Endometrium (tissue), 2 donors: ENCODE results near the gene RANBP10.
A peak's percentile ranks its signal among the peaks of the same experiment; 100 is the strongest.
"Not testable (repeated sequence)": the region's sequence is repeated elsewhere in the genome, so short reads cannot be mapped to it uniquely, and the experiment has no call there.

Experiments used
- FAIRE-seq: peaks from 2 replicates; lab custom pipeline; 2012; peaks lifted over from hg19 to GRCh38; lab: Jason Lieb, UNC
- donor health status: control.
- donor health status: control.

RANBP10 gene

DNA sequence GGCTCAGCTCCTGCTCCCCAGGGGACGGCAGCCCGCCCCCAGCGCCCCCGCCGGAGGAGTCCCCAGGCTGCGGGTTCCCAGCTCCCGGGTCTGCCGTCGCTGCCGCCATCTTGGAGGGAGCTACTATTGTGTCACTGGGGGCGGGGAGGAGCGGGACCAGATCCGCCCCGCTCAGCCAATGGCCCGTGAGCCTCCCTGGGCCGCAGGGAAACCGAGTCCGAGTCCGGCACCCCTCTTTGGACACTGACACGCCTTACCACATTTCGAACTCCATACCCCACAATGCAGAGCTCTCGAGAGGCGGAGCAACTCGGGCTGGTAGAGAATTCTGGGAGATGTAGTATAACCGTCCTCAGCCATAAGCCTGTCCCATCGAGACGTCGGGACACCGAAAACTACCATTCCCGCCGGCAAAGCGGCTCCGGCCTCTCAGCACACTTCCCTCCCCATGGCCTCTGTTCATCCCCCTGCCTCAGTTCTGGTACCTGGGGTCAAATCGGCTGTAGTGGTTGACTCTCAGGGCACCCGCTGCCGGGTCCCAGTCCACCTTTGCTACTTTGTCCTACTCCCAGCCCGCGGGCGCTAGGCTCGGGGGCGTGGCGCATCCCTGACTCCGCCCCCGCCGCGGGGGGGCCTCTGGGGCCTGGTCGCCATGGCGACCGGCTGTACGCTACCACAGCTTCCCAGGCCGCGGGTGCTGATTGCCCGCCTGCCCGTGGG lies at the start of gene RANBP10, which contains the start of gene TSNAXIP1:
RANBP10 (minus strand) TSS at position 133 of the 720 bp plus-strand sequence; CDS start at position 109, 24 bp downstream.
TSNAXIP1 (plus strand) TSS at position 462 of the 720 bp plus-strand sequence. CDS start 261 bp downstream, outside the sequence.
- FAIRE-seq = peak; percentile 98

DNA sequence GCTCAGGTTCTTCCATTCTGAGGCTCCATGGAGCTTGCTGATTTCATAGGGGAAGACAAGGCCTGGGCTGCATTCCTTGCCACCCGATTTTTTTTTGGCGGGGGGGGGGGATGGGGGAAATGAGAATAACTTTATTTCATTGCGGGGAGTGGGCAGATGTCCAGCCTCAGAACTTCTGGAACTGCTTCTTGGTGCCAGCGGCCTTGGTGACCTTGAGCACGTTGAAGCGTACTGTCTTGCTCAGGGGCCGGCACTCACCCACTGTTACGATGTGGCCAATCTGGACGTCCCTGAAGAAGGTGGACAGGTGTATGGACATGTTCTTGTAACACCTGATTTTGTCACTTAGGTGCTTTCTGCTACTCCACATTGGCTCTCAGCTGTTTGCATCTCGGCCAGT lies 49.4 kb upstream of the RANBP10 start:
- no peak for FAIRE-seq

DNA sequence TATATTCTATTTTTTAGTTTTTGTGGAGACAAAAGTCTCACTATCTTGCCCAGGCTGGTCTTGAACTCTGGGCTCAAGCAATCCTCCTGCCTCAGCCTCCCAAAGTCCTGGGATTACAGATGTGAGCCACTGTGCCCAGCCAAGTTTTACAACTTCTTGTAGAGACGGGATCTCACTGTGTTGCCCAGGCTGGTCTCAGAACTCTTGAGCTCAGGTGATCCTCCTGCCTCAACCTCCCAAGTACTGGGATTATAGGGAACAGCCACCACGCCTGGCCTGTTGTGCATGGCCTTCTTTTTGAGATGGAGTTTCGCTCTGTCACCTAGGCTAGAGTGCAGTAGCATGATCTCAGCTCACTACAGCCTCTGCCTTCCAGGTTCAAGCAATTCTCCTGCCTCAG lies 47.3 kb upstream of the RANBP10 start:
- no peak for FAIRE-seq

DNA sequence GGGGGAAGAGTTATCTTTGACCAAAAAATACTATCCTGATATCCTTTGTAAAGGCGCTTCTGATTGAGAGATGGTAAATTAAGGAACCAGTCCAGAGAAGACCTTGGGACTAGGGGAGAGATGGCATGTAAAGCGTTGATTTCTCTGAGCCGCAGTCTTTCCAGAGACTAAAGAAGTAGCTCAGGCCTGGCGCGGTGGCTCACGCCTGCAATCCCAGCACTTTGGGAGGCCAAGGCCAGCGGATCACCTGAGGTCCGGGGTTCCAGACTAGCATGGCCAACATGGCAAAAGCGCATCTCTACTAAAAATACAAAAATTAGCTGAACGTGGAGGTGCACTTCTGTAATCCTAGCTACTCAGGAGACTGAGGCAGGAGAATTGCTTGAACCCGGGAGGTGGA lies 41.8 kb upstream of the RANBP10 start:
- FAIRE-seq = no peak

DNA sequence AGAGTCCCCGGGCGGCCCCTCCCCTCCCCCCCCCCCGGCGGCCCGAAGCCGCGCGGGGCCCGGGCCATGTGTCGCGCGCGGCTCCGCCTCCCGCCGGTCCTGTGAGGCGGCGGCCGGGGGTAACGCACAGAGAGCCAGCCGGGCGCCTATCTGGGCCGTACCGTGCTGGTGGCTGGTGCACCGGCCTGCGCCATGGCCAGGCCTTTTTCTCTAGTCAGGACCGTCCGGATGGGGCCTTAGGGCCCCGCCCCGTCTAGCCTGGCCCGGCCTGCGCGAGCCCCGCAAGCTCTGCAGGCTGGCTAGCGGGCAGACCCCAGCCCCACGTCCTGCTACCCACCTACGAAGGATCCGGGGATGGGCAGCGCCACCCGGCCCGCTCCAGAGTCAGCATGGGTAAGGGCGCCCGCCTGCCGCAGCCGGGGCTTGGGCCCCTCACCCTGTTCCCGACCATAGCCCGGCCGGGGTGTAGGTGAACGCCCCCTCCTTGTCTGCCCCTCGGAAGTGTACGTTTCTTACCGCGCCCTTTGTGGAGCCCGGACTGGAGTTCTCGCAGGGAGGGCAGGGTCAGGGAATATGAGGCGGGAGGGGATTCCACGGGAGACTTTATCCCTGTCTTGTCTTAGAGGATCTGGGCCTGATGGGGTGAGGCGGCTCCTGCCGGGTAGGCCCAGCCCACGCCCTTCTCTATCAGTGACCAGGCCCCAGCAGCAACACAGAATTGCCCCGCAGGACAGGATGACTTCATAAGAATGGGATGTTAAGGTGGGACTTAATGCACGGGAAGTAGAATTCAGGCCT lies 40.9 kb upstream of the RANBP10 start, which contains the start of gene CENPT:
CENPT (minus strand) TSS at position 630 of the 798 bp plus-strand sequence. CDS start 13,834 bp downstream, outside the sequence.
- no peak for FAIRE-seq

DNA sequence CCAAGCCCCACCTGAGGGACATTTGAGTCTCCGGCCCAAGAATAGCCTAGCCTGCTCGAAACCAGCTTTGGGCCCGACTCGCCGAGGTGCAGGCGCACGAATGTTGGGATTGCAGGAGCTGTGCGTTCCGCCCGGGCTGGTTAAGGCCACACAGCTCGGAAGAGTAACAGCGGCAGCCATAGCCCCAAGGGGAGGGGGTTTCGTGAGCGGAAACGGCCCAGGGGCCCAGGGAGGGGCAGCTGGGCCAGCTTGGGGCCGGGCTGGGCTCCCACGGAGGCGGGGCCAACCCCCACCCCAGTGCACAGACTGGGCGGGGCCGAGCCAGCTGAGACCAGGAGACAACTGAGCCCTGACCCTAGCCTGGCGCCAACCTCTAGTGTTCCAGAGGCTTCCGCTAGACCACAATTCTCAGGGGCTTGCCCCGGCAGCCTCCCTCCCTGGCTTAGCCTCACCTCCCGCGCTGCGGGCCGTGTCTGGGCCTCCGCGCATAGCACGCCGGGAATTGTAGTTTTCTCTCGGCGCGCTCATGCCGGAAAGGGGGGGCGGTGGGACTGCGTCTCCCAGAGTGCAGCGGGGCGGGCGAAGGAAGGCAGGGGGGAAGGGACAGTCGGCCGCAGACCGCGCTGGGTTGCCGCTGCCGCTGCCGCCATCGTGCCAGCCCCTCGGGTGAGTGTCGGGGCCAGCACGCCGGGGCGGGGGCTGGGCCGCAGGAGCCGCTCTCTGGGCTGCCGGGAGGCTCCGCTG lies 40.1 kb upstream of the RANBP10 start, which contains the start of gene NUTF2:
NUTF2 (plus strand) TSS at position 614 of the 744 bp plus-strand sequence. CDS start 18,198 bp downstream, outside the sequence.
- peak; percentile 12 for FAIRE-seq

DNA sequence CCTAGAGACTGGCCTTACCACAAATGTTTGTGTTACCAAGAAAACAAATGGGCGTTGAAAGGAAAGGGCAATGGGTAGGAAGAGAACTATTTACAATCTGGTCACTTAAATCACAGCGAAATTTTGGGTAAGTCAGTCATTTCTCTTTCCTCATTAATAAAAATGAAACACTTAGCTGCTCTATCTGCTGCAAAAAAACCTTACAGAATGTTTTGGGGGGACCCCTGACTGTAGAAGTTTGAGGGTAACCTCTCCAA lies 39.6 kb upstream of the RANBP10 start:
- no peak for FAIRE-seq

DNA sequence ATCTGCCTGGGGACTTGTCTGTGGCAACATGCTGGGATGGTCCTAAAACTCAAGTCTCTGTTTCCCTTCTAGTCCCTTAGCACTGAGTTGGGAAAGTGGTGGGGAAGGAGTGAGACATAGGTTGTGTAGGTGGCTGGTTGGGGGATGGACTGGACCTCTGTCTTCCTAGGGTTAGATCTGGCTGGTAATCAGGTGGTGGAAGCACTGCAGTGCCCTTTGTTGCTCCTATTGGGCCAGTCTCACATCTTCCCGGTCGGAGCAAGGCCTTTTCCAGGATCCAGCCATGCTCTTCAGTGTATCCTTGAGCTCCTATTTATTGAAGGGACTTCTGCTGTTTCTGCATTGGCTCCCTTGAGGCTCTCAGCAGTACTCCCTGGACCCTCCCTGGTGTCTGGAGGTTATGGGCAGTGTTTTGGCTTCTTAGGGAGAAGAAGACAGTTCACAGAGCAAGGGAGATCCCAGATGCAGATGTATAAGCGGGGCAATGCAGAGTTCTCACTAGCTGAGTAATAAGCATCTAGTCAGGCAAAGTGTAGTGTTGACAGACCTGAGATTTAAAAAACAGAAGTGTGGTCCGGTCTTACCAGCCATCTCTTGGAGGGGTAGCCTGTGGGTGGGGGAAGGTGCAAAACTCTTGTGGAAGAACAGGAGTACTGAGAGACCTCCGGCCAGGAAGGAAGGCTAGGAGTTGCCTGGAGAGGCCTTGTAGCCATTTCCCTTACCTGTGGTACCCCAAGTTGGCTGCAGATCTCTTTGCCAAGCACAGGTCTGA lies 39.1 kb upstream of the RANBP10 start:
- FAIRE-seq = no peak

DNA sequence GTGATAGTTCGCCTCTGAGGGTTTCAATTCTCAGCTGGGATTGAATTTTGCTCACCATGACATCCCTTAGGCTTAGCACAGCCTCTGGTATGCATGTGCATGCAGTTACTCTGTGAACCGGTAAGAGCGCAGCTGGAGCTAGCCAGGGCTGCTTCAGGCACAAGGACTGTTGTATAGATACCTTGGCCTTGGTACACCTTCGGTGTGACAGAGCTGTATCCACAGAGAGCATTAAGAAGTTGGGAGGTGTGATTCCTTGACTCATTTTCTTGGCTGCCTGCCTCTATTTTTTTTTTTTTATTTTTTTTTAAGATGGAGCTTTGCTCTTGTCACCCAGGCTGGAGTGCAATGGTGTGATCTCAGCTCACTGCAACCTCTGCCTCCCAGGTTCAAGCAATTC lies 38.1 kb upstream of the RANBP10 start:
- no peak for FAIRE-seq

DNA sequence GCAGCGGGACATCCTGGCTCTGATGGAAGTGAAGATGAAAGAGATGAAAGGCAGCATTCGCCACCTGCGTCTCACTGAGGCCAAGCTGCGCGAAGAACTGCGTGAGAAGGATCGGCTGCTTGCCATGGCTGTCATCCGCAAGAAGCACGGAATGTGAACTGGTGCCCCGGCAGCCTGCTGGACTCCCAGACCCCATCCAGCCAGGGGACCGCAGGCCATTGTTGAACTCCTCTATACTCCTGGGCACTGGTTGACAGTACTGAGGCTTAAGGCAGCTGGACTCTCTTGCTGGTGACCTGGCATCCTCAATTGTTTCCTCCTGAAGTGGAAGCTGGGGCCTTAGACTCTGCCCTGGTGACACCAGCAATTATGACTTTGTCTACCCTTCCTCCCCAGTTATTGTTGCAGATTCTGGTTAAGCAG lies 37.0 kb upstream of the RANBP10 start:
- FAIRE-seq = no peak

DNA sequence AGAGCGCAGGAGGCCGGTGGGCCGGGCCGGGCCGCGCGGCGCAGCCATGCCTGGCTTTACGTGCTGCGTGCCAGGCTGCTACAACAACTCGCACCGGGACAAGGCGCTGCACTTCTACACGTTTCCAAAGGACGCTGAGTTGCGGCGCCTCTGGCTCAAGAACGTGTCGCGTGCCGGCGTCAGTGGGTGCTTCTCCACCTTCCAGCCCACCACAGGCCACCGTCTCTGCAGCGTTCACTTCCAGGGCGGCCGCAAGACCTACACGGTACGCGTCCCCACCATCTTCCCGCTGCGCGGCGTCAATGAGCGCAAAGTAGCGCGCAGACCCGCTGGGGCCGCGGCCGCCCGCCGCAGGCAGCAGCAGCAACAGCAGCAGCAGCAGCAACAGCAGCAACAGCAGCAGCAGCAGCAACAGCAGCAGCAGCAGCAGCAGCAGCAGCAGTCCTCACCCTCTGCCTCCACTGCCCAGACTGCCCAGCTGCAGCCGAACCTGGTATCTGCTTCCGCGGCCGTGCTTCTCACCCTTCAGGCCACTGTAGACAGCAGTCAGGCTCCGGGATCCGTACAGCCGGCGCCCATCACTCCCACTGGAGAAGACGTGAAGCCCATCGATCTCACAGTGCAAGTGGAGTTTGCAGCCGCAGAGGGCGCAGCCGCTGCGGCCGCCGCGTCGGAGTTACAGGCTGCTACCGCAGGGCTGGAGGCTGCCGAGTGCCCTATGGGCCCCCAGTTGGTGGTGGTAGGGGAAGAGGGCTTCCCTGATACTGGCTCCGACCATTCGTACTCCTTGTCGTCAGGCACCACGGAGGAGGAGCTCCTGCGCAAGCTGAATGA lies 36.4 kb upstream of the RANBP10 start:
- no peak for FAIRE-seq

DNA sequence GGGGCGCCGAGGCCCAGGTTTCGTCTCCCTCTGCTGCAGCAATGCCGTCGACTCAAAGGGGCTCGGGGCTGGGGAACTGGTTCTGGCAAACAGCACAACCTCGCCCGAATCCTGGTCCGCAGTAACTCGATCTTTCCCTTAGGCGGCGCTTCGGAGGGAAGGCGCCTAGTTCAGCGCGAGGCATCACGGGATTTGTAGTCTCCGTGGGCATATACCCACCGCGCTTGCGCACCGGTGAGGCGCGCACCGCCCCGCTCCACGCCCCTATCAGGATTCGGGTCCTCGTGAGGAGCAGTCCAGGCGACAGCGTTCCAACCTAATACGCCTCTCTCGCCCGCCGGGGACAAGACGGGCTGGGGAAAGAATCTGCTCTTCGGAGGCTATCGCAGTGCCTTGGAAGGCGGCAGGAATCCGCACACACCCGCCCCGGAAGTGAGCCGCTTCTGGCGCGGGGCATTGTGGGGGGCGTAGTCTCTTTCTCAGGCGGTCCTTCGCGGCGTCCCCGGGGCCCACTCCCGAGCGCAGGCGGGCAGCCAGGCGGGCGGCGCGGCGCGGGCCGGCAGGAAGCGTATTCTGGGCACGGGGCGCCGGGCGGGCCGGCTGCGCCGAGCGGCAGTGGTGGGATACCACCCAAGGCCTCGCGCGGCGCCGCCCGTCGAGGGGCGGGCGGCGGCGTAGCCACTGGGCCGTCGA lies 35.6 kb upstream of the RANBP10 start, which contains the start of gene THAP11:
THAP11 (plus strand) TSS at position 505 of the 693 bp plus-strand sequence. CDS start 235 bp downstream, outside the sequence.
- FAIRE-seq = no peak

DNA sequence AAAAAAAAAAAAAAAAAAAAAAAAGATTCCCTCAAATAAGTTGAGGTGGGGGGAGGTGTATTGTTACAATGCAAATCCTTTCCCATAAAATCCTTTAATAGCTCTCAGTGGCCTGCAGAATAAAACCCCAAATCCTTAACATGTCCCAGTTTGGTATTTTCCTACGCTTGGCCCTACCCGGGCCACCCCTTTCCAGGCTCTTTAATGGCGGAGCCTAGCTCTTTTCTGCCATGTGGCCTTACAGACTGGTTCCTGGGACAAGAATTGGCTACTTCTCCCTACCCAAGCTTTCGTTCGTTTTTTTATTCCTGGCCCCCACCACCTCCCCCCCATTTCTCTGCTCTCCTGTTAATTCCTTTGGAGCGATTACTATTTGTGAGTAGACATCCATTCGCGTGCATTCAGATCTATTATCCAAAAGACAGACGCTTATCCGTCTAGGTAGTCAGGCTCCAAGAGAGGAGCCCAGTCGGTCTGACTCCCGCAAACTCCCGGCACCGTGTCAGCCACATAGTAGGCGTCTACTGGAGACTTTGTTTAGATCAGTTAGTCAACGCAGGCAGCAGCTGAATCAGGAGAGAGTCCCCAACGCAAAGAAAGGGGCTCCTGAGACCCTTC lies 34.9 kb upstream of the RANBP10 start:
- no peak for FAIRE-seq

DNA sequence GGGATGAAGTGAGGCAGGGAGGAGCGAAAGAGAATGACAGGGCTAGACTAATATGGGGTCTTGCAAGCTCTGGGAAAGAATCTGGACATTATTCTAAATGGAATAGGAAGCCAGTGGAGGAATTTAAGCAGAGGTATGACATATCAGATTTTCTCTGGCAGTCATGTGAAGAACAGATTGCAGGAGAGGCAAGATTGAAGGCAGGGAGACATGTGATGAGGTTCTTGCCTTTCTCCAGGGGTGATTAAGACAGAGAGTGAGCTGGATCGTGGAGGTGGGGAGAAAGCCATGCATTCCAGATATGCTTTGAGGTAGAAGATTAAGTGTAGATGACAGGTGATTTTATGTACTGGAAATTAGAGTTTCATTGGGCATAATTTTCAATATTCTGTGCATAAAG lies 31.5 kb upstream of the RANBP10 start:
- no peak for FAIRE-seq

DNA sequence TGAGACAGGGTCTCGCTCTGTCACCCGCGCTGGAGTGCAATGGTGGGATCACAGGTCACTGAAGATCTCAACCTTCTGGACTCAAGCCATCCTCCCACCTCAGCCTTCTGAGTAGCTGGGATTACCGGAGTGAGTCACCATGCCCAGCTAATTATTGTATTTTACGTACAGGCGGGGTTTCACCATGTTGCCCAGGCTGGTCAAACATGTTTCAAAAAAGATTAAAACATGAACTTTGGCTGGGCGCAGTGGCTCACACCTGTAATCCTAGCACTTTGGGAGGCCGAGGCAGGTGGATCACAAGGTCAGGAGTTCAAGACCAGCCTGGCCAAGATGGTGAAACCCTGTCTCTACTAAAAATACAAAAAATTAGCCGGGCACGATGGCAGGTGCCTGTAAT lies 30.8 kb upstream of the RANBP10 start:
- not testable (repeated sequence) for FAIRE-seq

DNA sequence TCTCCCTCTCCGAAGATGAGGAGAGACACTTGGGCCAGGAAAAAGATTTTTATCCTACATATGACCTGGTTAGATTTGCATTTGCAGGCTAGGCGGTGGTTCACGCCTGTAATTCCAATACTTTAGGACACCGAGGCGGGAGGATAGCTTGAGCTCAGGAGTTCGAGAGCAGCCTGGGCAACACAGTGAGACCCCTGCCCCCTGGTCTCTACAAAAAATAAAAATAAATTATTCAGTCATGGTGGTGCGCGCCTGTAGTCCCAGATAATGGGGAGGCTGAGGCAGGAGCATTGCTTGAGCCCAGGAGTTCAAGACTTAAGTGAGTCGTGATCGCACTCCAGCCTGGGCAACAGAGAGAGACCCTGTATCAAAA lies 27.9 kb upstream of the RANBP10 start:
- no peak for FAIRE-seq

DNA sequence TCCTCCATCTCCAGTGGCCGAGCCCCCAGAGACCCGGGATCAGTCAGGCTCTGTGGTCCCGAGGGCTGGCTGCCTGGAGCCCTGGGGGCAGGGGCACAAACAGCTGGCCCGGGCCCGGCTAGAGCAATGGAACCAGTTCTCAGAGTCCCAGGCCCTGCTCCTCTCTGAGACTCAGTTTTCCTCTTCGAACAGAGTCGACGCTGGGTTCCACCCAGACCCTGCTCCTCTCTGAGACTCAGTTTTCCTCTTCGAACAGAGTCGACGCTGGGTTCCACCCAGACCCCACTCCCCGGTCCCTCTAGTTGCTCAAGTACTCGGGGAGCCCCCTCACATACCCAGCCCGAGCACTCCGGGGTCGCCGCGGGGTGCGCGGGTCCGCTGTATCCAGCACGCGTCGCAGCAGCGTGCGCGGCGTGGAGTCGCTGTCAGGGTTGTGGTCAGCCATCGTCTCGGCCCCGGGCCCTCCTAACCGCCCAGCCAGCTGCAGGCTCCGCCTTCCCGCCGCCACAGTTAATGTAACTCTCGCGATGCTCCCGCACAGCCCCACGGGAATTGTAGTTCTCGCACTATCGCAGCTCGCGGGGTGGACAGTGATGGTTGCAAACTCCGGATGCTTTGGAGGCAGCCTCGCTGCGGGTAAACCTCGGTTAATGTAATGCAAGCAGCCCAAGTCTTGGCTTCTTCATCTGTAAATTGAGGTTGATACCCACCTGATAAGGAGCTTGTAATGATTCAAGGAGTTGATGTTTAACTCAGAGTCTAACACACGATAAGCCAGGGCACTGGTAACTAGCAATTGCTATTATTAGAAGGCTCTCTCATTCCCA lies 27.3 kb upstream of the RANBP10 start:
- FAIRE-seq = no peak

DNA sequence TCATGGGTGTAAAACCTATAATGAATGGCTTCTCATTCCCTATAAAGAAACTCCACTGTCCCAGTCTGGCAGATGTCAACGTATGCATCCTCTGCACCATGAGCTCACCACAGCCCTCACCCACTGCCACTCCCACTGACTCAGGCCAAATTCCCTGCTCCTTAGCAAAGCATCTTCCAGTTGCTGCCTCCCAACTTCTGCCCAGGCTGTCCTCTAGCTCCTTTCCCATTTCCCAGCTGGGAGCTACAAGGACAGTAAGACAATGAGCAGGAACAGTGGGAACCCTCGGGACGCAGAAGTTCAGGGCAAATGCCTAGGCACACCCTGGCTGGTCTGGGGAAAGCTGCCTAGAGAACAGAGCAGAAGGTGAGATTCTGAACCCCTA lies 26.7 kb upstream of the RANBP10 start:
- FAIRE-seq = no peak

DNA sequence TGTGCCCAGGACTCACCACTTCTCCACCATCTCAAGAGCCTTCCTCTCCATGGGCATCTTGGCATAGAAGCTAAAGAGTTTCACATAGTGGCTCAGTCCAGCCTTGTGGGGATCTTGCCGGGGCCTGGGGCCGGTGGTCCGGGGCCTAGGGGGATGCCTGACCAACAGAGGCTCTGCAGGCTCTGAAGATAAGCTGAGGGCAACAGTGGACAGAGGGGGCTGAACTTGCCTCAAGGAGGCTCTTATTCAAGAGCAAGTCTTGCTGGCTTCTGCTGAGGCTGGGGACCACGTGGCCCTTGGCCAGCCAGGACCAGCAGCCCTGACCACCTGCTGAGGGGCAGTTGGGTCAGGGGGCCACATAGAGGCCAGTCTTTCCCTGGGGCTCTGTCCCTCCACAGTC lies 22.3 kb upstream of the RANBP10 start:
- FAIRE-seq = no peak
